HG03439 (cell line): Measurements from ENCODE around the gene MYH16.
A peak's percentile ranks its signal among the peaks of the same experiment; 100 is the strongest.
"Not testable (repeated sequence)": the region's sequence is repeated elsewhere in the genome, so short reads cannot be mapped to it uniquely, and the experiment has no call there.

Experiments
- ATAC-seq: cut with Tn5 transposase; IDR thresholded peaks from one replicate; pipeline ENCODE4 v1.9.1; 2021; ENCODE audit warnings: mild to moderate bottlenecking, moderate library complexity; ENCODE audit not compliant: unreplicated experiment

The MYH16 gene

DNA sequence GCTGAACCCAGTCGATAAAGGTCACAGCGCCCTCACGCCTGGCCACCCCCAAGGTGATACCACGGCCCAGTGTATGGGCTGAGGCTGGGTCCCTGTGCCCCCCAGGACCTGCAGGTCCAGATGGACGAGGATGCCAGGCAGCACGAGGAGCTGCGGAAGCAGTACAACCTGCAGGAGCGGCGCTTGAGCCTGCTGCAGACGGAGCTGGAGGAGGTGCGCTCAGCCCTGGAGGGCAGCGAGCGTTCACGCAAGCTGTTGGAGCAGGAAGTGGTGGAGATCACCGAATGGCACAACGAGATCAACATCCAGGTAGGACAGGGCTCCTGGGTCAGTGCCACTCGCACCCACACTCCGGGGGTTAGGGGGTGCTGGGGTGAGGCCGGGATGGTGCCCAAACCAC is 28.9 kb downstream of the MYH16 start:
- no peak for ATAC-seq

DNA sequence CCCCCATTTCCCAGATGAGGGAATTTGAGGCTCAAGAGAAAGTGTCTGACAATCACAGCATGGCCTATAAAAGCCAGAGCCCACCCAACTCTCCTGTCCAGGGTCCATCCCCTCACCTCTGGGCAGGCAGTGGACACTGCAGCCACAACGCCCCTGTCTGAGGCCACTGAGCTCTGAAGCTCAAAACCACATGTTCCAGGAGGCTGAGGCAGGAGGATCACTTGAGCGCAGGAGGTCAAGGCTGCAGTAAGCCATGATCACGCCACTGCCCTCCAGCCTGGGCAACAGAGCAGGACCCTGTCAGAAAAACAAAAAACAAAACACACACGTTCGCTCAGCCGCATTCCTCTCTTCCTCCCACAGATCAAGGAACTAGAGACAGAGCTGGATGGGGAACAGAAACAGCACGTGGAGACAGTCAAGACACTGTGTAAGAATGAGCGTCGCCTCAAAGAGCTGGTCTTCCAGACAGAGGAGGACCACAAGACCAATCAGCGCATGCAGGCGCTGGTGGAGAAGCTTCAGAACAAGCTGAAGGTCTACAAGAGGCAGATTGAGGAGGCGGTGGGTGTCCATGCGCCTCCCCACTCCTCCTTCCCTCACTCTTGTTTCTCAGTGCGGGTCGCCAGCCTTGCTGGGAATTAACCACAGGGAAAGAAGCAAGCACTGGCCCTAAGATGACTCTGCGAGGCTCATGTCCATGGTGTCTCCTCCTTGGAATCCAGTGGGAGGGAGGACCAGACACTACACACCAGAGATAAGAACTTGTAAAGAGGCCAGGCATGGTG is 33.0 kb downstream of the MYH16 start:
- ATAC-seq, result no peak

DNA sequence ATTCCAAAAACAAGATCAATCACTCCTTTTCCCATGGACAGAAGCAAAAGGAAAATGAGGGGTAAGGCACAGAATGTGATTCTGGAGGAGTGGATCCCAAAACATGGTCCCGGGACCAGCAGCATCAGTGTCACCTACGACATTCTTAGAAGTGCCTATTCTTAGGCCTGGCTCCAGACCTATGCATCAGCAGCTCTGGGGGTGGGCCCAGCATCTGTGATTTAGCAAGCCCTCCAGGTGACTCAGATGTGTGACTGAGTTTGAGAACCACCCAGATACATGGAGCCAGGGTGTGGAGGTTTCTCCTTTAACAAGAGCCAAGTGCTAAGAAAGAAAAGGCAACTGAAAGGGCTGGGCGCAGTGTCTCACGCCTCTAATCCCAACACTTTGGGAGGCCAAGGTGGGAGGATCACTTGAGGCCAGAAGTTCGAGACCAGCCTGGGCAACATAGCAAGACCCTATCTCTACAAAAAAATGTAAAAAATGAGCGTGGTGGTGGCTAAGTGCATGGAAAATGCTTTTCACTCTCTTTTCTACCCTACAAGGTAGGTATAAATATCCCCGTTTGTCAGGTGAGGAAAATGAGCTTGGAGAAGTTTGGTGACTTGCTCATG is 35.9 kb downstream of the MYH16 start:
- ATAC-seq, result no peak

GRCh38 chr7:99309111-99309510 is 36.5 kb downstream of the MYH16 start:
- no peak for ATAC-seq

- ATAC-seq, result no peak
These were observed 37.4 kb downstream of the MYH16 start for GRCh38 chr7:99310004-99310403.

DNA sequence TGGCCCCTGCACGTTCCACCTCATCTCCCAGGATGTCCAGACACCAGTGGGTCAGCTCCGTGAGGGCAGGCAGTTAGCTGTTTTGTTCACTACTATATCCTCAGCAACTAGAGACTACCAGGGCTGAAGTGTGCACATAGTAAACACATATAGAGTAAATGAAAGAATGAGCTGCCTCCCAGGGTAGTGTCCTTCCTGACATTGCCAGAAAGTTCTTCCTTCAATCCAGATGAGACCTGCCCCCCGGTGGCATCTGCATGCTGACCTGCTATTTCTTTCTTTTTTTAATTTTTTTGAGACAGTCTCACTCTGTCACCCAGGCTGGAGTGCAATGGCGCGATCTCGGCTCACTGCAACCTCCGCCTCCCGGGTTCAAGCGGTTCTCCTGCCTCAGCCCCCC is 39.1 kb downstream of the MYH16 start:
- no peak for ATAC-seq

DNA sequence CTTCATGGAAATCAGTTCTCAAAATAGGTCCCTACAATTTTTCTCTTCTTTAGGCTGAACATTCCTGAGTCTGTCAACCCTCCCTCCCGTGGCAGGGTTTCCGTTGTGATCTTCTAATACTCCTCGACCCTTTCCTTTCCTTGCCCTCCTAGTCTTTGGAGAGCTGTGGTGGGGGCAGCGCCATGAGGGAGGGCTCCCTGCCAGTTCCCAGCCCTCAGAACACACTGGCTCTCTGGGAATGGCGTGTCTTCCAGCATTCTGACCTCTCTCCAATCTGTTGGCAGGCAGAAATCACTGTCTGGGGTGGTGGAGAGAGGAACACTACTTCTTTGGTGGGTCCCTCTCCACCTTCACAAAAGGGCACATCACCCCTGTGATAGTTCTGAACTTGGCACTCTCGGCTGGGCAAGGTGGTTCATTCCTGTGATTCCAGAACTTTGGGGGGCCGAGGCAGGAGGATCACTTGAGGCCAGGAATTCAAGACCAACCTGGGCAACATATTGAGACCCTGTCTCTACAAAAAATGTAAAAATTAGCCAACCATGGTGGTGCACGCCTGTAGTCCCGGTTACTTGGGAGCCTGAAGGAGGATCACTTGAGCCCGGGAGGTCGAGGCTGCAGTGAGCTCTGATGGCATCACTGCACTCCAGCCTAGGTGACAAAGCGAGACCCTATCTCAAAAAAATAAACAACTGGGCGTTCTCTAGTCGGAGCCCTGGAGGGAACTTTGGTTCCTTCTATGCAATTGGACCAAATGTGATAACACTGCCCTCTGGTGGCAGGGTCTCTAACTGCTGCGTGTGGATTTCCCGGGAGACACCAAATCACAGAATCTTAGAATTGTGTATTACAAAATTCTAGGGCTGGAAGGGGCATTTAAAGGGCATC is 39.9 kb downstream of the MYH16 start:
- ATAC-seq, result no peak

DNA sequence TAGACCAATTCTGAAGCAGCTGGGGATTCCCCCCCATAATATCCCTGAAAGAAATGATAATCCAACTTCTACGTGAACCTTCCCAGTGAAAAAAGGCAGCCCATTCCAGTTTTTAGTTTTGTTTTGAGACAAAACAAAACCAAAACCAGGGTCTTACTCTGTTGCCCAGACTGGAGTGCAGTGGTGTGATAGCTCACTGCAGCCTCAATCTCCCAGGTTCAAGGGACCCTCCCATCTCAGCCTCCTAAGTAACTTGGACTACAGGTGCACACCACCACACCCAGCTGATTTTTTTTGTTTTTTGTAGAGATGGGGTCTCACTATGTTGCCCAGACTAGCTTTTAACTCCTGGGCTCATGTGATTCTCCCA is 40.5 kb downstream of the MYH16 start:
- ATAC-seq, result no peak

DNA sequence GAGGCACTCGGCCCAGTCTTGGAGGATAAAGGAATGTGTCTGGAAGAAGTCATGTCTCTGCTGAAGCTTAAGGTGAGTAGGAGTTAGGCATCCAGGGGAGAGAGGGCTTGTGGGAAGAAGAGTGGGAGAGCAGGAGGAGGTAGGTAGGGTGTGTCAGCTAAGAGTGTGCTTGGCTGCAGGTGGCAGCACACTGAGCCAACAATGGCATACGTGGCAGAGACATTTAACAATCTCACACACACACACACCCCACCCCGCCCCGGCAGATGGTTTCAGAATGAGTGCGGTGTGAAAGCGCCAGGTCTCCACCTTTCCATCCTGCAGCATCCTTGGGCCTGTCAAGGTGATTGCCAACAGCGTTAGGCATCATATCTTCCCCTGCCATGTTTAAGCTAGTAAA is 41.9 kb downstream of the MYH16 start:
- ATAC-seq, result no peak

GRCh38 chr7:99320371-99320770 is 47.7 kb downstream of the MYH16 start:
- no peak for ATAC-seq

DNA sequence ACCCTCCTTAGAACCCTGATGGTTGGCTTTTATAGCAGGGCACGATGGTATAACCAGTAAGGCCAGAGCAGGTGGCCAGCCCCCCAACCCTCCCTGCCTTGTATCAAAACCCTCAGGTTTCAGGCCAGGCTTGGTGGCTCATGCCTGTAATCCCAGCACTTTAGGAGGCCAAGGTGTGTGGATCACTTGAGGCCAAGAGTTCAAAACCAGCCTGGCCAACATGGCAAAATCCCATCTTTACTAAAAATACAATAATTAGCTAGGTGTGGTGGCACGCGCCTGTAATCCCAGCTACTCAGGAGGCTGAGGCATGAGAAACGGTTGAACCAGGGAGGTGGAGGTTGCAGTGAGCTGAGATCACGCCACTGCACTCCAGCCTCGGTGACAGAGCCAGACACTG is 50.0 kb downstream of the MYH16 start:
- not testable (repeated sequence) for ATAC-seq

DNA sequence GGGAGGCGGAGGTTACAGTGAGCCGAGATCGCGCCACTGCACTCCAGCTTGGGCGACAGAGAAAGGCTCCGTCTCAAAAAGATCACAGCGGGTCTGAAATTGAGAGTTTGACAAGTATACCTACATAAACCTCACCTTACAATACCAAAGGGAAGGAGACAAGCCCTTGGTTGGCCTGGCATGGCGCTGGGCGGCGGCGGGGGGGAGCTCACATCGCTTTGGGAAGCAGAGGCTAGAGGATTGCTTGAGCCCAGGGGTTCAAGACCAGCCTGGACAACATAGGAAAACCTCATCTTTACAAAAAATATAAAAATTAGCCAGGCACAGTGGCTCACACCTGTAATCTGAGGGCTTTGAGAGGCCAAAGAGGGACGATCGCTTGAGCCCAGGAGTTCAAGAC is 51.9 kb downstream of the MYH16 start:
- ATAC-seq, result no peak

GRCh38 chr7:99325001-99325493 is 52.4 kb downstream of the MYH16 start:
- ATAC-seq, result no peak

DNA sequence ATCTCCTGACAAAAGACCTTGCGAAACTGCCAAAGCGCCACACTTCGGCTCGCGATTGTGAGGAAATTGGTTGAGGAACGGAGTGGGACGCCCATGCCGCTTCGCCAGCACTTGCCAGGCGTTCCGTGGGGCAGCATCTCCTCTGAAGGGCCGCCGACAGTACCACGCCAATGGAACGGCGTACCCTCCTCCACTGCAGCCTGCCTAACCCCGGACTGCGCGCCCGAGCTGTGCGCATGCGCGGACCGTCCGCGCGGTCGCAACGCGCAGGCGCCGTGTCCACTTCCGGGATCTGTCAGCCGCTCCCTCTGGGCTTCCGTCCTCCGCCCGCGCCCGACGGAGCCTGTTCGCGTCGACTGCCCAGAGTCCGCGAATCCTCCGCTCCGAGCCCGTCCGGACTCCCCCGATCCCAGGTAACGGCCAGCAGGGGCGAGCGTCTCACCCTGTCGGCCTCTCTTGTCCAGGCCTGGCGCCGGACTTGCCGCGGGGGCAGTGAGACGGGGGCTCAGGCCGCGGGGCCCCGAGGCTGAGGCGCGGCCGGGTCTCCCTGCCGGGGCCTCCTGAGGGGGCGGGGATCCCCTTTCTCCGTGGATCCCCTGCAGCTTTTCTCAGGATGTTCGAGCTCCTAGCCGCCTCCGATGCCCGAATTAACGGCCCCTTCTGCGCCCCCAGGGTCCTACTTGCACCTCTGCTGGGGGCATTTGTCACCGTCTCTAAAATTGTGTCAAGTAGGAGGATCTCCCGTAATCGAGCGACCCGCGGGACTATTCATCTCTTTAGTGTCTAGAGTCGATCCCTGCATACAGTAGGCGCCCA is 53.2 kb downstream of the MYH16 start, which contains the start of gene ARPC1A:
ARPC1A (plus strand) TSS at position 307 of the 816 bp plus-strand sequence. CDS start 7,456 bp downstream, outside the sequence.
- peak; percentile 88 for ATAC-seq

- ATAC-seq, result no peak
These were observed 53.8 kb downstream of the MYH16 start for GRCh38 chr7:99326408-99326782.

DNA sequence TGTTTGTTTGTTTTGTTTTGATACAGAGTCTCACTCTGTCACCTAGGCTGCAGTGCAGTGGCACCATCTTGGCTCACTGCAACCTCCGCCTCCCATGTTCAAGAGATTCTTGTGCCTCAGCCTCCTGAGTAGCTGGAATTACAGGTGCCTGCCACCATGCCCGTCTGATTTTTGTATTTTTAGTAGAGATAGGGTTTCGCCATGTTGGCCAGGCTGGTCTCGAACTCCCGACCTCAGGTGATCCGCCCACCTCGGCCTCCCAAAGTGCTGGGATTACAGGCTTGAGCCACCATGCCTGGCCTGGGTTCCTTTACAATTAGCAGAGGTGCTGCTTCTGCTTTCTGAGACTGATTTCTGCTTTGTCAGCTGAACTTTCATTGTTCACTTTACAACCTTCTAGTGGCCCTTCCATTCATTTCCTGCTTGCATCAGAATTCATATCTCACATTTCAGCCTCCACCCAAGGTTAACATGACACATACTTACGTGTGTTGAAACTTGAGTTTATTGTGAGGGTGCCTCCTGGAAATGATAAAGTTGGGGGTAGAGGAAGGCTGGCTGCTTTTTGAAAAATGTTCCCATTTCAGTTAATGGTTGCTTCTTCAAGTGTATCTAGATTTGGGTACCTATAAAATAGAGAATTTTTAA is 57.8 kb downstream of the MYH16 start:
- ATAC-seq, result not testable (repeated sequence)

DNA sequence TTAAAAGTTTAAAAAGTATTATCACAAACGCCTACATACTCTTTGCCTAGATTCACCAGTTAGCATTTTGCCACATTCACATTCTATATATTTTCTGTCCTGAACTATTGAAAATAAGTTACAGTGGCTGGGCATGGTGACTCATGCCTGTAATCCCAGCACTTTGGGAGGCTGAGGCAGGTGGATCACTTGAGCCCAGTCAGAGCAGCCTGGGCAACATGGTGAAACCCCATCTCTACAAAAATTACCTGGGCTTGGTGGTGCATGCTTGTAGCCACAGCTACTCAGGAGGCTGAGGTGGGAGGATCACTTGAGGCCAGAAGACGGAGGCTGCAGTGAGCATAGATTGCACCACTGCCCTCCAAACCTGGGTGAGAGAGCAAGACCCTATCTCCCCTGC is 58.4 kb downstream of the MYH16 start:
- no peak for ATAC-seq

- ATAC-seq, result no peak
These were observed 67.0 kb downstream of the MYH16 start for GRCh38 chr7:99339595-99339994.

- ATAC-seq, result no peak
These were observed 68.0 kb downstream of the MYH16 start for GRCh38 chr7:99340659-99341058.

- ATAC-seq, result no peak
These were observed 71.5 kb downstream of the MYH16 start for GRCh38 chr7:99344061-99344647.
